ENCODE measurements around the gene TRAPPC4. TPM values are rescaled to one million over a fixed set of nuclear protein-coding genes. Genes with fewer than 3 reads are reported as not detected.
A peak's percentile ranks its signal among the peaks of the same experiment; 100 is the strongest.

The TRAPPC4 gene
- total RNA-seq, 3 donors from 2014 or later (not counting 1 experiment from before 2014, with no cell fraction given), result 71.4 to 84.5 (median 77.5) TPM

DNA sequence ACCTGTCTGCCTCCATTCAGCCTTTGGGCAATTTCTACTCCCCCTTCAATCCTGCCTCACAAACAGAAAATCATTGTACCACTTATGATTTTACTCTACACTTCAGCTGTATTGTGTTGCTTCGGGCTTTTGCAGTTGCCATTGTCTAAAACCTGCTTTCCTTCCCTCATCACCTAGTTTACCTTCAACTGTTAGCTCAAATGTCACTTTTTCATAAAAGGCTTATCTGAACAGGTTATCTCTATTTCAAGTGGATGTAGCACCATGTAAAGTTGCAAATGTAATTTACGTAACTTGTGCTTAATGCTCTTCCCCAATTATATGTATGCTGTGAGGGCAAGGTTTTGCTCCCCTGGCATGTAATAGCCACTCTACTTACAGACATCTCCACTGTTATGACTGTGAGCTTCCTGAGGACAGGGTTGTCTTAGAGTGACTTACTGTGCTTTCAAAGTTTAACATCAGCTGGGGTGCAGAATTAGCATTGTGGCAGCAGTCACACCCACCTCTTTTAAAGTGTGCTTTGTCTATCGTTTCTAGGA lies 5.9 kb upstream of the TRAPPC4 start:
- peaks cover 6% of the 10 kb centered on the region for H3K36me3 Mint-ChIP-seq
- peaks cover 5 to 19% of the 10 kb centered on the region in 2 donors for H3K4me1 Mint-ChIP-seq
- no peak overlapping the region for H3K4me3 Mint-ChIP-seq
- Histone ChIP-seq H3K27me3 (ENCODE audit: control insufficient read depth, insufficient read depth, low read length) (no peaks in the 10 kb centered on the region), H3K4me3 (ENCODE audit: low read length) (no peak overlapping the region), H3K4me1 (ENCODE audit: control insufficient read depth, insufficient read depth, low read length) (peaks cover 17% of the 10 kb centered on the region), H3K9me3 (ENCODE audit: control insufficient read depth, insufficient read depth, low read length) (no peaks in the 10 kb centered on the region), H3K36me3 (ENCODE audit: control insufficient read depth, insufficient read depth, low read length) (peaks cover 64% of the 10 kb centered on the region), H3K27ac (ENCODE audit: low read length) (no peak overlapping the region)
- 92% methylated on average over 2 of the region's 3 CpGs for WGBS (ENCODE audit: insufficient coverage)
- H3K27me3 Mint-ChIP-seq (ENCODE audit: low read depth in 2 of 2), result no peaks in the 10 kb centered on the region
- DNase-seq, result no peak
- ATAC-seq, result no peak
- H3K27ac Mint-ChIP-seq, result peak overlapping the region in 1 of 2 donors; percentile 9
- H3K9me3 Mint-ChIP-seq, result no peaks in the 10 kb centered on the region
- TF ChIP-seq CTCF (IDR thresholded peaks at IDR 0.05), result no peak
- intact Hi-C loops (cut with micrococcal nuclease), result no loop called here

GRCh38 chr11:119014209-119014924 lies 4.2 kb upstream of the TRAPPC4 start:
- H3K4me1 ChIP-seq (ENCODE audit: control insufficient read depth, insufficient read depth, low read length), result peaks cover 23% of the 10 kb centered on the region
- H3K9me3 ChIP-seq (ENCODE audit: control insufficient read depth, insufficient read depth, low read length), result no peaks in the 10 kb centered on the region
- H3K9me3 Mint-ChIP-seq, result no peaks in the 10 kb centered on the region
- H3K36me3 Mint-ChIP-seq, result no peaks in the 10 kb centered on the region
- peaks cover 56% of the 10 kb centered on the region for H3K36me3 ChIP-seq (ENCODE audit: control insufficient read depth, insufficient read depth, low read length)
- no peaks in the 10 kb centered on the region for H3K27me3 Mint-ChIP-seq (ENCODE audit: low read depth in 2 of 2)
- TF ChIP-seq CTCF (IDR thresholded peaks at IDR 0.05), result no peak
- H3K27ac Mint-ChIP-seq, result peak overlapping the region; percentile 54 to 99
- no peak overlapping the region for H3K4me3 ChIP-seq (ENCODE audit: low read length)
- H3K27ac ChIP-seq (ENCODE audit: low read length), result no peak overlapping the region
- no peak overlapping the region for H3K4me3 Mint-ChIP-seq
- H3K4me1 Mint-ChIP-seq, result peaks cover 11 to 25% of the 10 kb centered on the region in 2 donors
- WGBS (ENCODE audit: insufficient coverage), result 97% methylated on average over 16 of the region's 17 CpGs
- DNase-seq (no peak), ATAC-seq (no peak)
- no peaks in the 10 kb centered on the region for H3K27me3 ChIP-seq (ENCODE audit: control insufficient read depth, insufficient read depth, low read length)
- intact Hi-C loops (cut with micrococcal nuclease), result no loop called here

DNA sequence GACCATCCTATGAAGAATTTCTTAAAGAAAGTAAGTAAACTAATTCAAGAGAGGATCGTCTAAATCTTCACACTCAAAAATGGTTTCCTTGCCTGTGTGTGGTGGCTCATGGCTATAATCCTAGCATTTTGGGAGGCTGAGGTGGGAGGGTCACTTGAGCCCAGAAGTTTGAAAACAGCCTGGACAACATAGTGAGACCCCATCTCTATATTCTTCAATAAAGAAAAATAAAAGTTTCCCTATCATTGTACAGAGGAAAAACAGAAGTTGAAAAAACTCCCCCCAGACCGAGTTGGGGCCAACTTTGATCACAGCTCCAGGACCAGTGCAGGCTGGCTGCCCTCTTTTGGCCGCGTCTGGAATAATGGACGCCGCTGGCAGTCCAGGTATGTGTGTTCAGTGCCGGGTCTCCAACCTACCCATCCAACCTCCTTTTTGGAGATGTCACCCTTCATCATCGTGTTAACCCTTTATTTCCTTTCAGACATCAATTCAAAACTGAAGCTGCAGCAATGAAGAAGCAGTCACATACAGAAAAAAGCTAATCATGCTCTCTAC lies 3.4 kb upstream of the TRAPPC4 start:
- Histone ChIP-seq H3K27ac (ENCODE audit: low read length) (no peak overlapping the region), H3K4me3 (ENCODE audit: low read length) (no peak overlapping the region), H3K27me3 (ENCODE audit: control insufficient read depth, insufficient read depth, low read length) (no peaks in the 10 kb centered on the region), H3K4me1 (ENCODE audit: control insufficient read depth, insufficient read depth, low read length) (peaks cover 30% of the 10 kb centered on the region), H3K9me3 (ENCODE audit: control insufficient read depth, insufficient read depth, low read length) (no peaks in the 10 kb centered on the region), H3K36me3 (ENCODE audit: control insufficient read depth, insufficient read depth, low read length) (peaks cover 53% of the 10 kb centered on the region)
- no peak overlapping the region for H3K4me3 Mint-ChIP-seq
- ATAC-seq (no peak), DNase-seq (peak in 1 of 2 donors; percentile 24)
- no peaks in the 10 kb centered on the region for H3K9me3 Mint-ChIP-seq
- H3K27ac Mint-ChIP-seq, result peak overlapping the region; percentile 54 to 99
- no peaks in the 10 kb centered on the region for H3K27me3 Mint-ChIP-seq (ENCODE audit: low read depth in 2 of 2)
- H3K4me1 Mint-ChIP-seq, result peaks cover 17 to 32% of the 10 kb centered on the region in 2 donors
- TF ChIP-seq CTCF (IDR thresholded peaks at IDR 0.05), result no peak
- no peaks in the 10 kb centered on the region for H3K36me3 Mint-ChIP-seq
- 81% methylated on average over 7 of the region's 8 CpGs for WGBS (ENCODE audit: insufficient coverage)
- intact Hi-C loops (cut with micrococcal nuclease), result loop anchor here (5.0 kb wide), 3 partner anchors 42 to 192 kb away; partner anchors contain the start of genes CBL, DPAGT1 and HYOU1
